ENCODE results near the gene MAPRE2.

MAPRE2 gene

GRCh38 chr18:35087726-35088125 lies 46.5 kb downstream of the MAPRE2 start:
- H3K9me3 ChIP-seq (ENCODE audit: control insufficient read depth in 2 of 2, low read length in 2 of 2): no peaks in the 10 kb centered on the region
- no peaks in the 10 kb centered on the region for H3K36me3 ChIP-seq (ENCODE audit: control insufficient read depth in 2 of 2, insufficient read depth in 2 of 2, low read length in 2 of 2)
- peaks cover 0 to 6% of the 10 kb centered on the region in 2 donors for H3K4me1 ChIP-seq (ENCODE audit: control insufficient read depth in 2 of 2, insufficient read depth in 2 of 2, low read length in 2 of 2)
- no peak overlapping the region for H3K9ac ChIP-seq (ENCODE audit: low read depth in 1 of 2, low read length in 2 of 2)
- H3K27ac ChIP-seq (ENCODE audit: low read depth in 2 of 2, low read length in 2 of 2): no peak overlapping the region
- H3K27me3 ChIP-seq (ENCODE audit: control insufficient read depth in 2 of 2, insufficient read depth in 2 of 2, low read length in 2 of 2): no peaks in the 10 kb centered on the region
- no peak overlapping the region for H3K4me3 ChIP-seq (ENCODE audit: low read length in 2 of 2)

DNA sequence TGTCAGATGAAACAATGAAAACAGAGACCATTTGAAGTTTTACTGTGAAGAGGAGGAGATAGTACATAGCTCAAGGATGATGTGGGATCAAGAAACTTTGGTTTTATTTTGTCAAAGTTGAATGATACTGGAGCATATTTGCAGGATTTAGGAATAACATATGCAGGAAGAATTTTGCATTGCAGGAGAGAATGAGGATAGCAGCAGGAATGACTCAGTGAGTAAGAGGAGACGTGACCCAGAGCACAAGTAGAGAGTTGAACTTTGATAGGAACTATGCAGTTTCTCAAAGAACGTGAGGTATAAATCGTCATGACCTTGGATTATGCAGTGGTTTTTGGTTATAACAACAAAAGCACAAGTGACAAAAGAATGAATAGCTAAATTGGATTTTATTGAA lies 47.7 kb downstream of the MAPRE2 start:
- H3K27me3 ChIP-seq (ENCODE audit: control insufficient read depth in 2 of 2, insufficient read depth in 2 of 2, low read length in 2 of 2): no peaks in the 10 kb centered on the region
- H3K9ac ChIP-seq (ENCODE audit: low read depth in 1 of 2, low read length in 2 of 2): no peak overlapping the region
- H3K36me3 ChIP-seq (ENCODE audit: control insufficient read depth in 2 of 2, insufficient read depth in 2 of 2, low read length in 2 of 2): no peaks in the 10 kb centered on the region
- H3K4me1 ChIP-seq (ENCODE audit: control insufficient read depth in 2 of 2, insufficient read depth in 2 of 2, low read length in 2 of 2): peaks cover 0 to 6% of the 10 kb centered on the region in 2 donors
- H3K9me3 ChIP-seq (ENCODE audit: control insufficient read depth in 2 of 2, low read length in 2 of 2): no peaks in the 10 kb centered on the region
- H3K4me3 ChIP-seq (ENCODE audit: low read length in 2 of 2): no peak overlapping the region
- H3K27ac ChIP-seq (ENCODE audit: low read depth in 2 of 2, low read length in 2 of 2): no peak overlapping the region

- Histone ChIP-seq H3K27ac (ENCODE audit: low read depth in 2 of 2, low read length in 2 of 2) (no peak overlapping the region), H3K4me1 (ENCODE audit: control insufficient read depth in 2 of 2, insufficient read depth in 2 of 2, low read length in 2 of 2) (peaks cover 0 to 6% of the 10 kb centered on the region in 2 donors), H3K36me3 (ENCODE audit: control insufficient read depth in 2 of 2, insufficient read depth in 2 of 2, low read length in 2 of 2) (no peaks in the 10 kb centered on the region)
Measured at GRCh38 chr18:35089382-35089781, 48.2 kb downstream of the MAPRE2 start.

GRCh38 chr18:35089891-35090550 lies 48.8 kb downstream of the MAPRE2 start:
- H3K4me1 ChIP-seq (ENCODE audit: control insufficient read depth in 2 of 2, insufficient read depth in 2 of 2, low read length in 2 of 2): peaks cover 0 to under 1% of the 10 kb centered on the region in 2 donors
- H3K27me3 ChIP-seq (ENCODE audit: control insufficient read depth in 2 of 2, insufficient read depth in 2 of 2, low read length in 2 of 2): no peaks in the 10 kb centered on the region
- no peak overlapping the region for H3K9ac ChIP-seq (ENCODE audit: low read depth in 1 of 2, low read length in 2 of 2)
- H3K27ac ChIP-seq (ENCODE audit: low read depth in 2 of 2, low read length in 2 of 2): no peak overlapping the region
- H3K4me3 ChIP-seq (ENCODE audit: low read length in 2 of 2): no peak overlapping the region
- no peaks in the 10 kb centered on the region for H3K9me3 ChIP-seq (ENCODE audit: control insufficient read depth in 2 of 2, low read length in 2 of 2)
- no peaks in the 10 kb centered on the region for H3K36me3 ChIP-seq (ENCODE audit: control insufficient read depth in 2 of 2, insufficient read depth in 2 of 2, low read length in 2 of 2)

More at GRCh38 chr18:35089382-35089781, 48.2 kb downstream of the MAPRE2 start:
- no peaks in the 10 kb centered on the region for H3K9me3 ChIP-seq (ENCODE audit: control insufficient read depth in 2 of 2, low read length in 2 of 2)
- no peak overlapping the region for H3K9ac ChIP-seq (ENCODE audit: low read depth in 1 of 2, low read length in 2 of 2)
- no peaks in the 10 kb centered on the region for H3K27me3 ChIP-seq (ENCODE audit: control insufficient read depth in 2 of 2, insufficient read depth in 2 of 2, low read length in 2 of 2)
- H3K4me3 ChIP-seq (ENCODE audit: low read length in 2 of 2): no peak overlapping the region

DNA sequence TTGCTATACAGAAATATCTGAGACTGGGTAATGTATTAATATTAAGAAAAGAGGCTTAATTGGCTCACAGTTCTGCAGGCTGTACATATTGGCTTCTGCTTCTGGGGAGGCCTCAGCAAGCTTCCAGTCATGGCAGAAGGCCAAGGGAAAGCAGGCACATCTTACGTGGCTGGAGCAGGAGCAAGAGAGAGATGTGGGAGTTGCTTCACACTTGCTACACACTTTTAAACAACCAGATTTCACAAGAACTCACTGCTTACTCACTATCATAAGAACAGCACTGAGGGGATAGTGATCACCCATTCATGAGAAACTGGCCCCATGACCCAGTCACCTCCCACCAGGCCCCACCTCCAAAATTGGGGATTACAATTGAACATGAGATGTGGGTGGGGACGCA lies 50.6 kb downstream of the MAPRE2 start:
- H3K4me3 ChIP-seq (ENCODE audit: low read length in 2 of 2): no peak overlapping the region
- no peaks in the 10 kb centered on the region for H3K9me3 ChIP-seq (ENCODE audit: control insufficient read depth in 2 of 2, low read length in 2 of 2)
- H3K36me3 ChIP-seq (ENCODE audit: control insufficient read depth in 2 of 2, insufficient read depth in 2 of 2, low read length in 2 of 2): no peaks in the 10 kb centered on the region
- no peaks in the 10 kb centered on the region for H3K4me1 ChIP-seq (ENCODE audit: control insufficient read depth in 2 of 2, insufficient read depth in 2 of 2, low read length in 2 of 2)
- no peaks in the 10 kb centered on the region for H3K27me3 ChIP-seq (ENCODE audit: control insufficient read depth in 2 of 2, insufficient read depth in 2 of 2, low read length in 2 of 2)
- H3K27ac ChIP-seq (ENCODE audit: low read depth in 2 of 2, low read length in 2 of 2): no peak overlapping the region
- no peak overlapping the region for H3K9ac ChIP-seq (ENCODE audit: low read depth in 1 of 2, low read length in 2 of 2)

- peaks cover 0 to 7% of the 10 kb centered on the region in 2 donors for H3K36me3 ChIP-seq (ENCODE audit: control insufficient read depth in 2 of 2, insufficient read depth in 2 of 2, low read length in 2 of 2)
- H3K9ac ChIP-seq (ENCODE audit: low read depth in 1 of 2, low read length in 2 of 2): no peak overlapping the region
- H3K27ac ChIP-seq (ENCODE audit: low read depth in 2 of 2, low read length in 2 of 2): no peak overlapping the region
- no peak overlapping the region for H3K4me3 ChIP-seq (ENCODE audit: low read length in 2 of 2)
- H3K27me3 ChIP-seq (ENCODE audit: control insufficient read depth in 2 of 2, insufficient read depth in 2 of 2, low read length in 2 of 2): no peaks in the 10 kb centered on the region
- no peaks in the 10 kb centered on the region for H3K4me1 ChIP-seq (ENCODE audit: control insufficient read depth in 2 of 2, insufficient read depth in 2 of 2, low read length in 2 of 2)
- no peaks in the 10 kb centered on the region for H3K9me3 ChIP-seq (ENCODE audit: control insufficient read depth in 2 of 2, low read length in 2 of 2)
Measured at GRCh38 chr18:35095983-35096676, 54.9 kb downstream of the MAPRE2 start.

DNA sequence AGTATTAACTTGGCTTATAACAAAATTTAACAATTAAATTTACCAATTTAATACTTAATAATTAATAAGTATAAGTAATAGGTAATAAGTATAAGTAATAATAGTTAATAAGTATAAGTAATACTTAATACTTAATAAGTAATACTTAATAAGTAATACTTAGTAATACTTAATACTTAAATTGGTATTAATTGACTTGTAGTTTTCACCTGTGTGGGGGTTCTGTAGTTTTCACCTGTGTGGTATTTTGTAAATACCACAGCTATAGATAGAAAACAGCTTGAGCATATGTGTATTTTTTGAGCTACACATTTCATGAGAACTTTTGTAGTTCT lies 55.4 kb downstream of the MAPRE2 start:
- H3K9ac ChIP-seq (ENCODE audit: low read depth in 1 of 2, low read length in 2 of 2): no peak overlapping the region
- no peak overlapping the region for H3K27ac ChIP-seq (ENCODE audit: low read depth in 2 of 2, low read length in 2 of 2)
- H3K27me3 ChIP-seq (ENCODE audit: control insufficient read depth in 2 of 2, insufficient read depth in 2 of 2, low read length in 2 of 2): no peaks in the 10 kb centered on the region
- H3K9me3 ChIP-seq (ENCODE audit: control insufficient read depth in 2 of 2, low read length in 2 of 2): no peaks in the 10 kb centered on the region
- H3K4me1 ChIP-seq (ENCODE audit: control insufficient read depth in 2 of 2, insufficient read depth in 2 of 2, low read length in 2 of 2): no peaks in the 10 kb centered on the region
- H3K4me3 ChIP-seq (ENCODE audit: low read length in 2 of 2): no peak overlapping the region
- H3K36me3 ChIP-seq (ENCODE audit: control insufficient read depth in 2 of 2, insufficient read depth in 2 of 2, low read length in 2 of 2): peaks cover 0 to 7% of the 10 kb centered on the region in 2 donors

- Histone ChIP-seq H3K27ac (ENCODE audit: low read depth in 2 of 2, low read length in 2 of 2) (no peak overlapping the region), H3K36me3 (ENCODE audit: control insufficient read depth in 2 of 2, insufficient read depth in 2 of 2, low read length in 2 of 2) (peaks cover 0 to 11% of the 10 kb centered on the region in 2 donors), H3K9ac (ENCODE audit: low read depth in 1 of 2, low read length in 2 of 2) (no peak overlapping the region), H3K9me3 (ENCODE audit: control insufficient read depth in 2 of 2, low read length in 2 of 2) (no peaks in the 10 kb centered on the region), H3K27me3 (ENCODE audit: control insufficient read depth in 2 of 2, insufficient read depth in 2 of 2, low read length in 2 of 2) (no peaks in the 10 kb centered on the region), H3K4me3 (ENCODE audit: low read length in 2 of 2) (no peak overlapping the region), H3K4me1 (ENCODE audit: control insufficient read depth in 2 of 2, insufficient read depth in 2 of 2, low read length in 2 of 2) (no peaks in the 10 kb centered on the region)
Measured at GRCh38 chr18:35097195-35097594, 56.0 kb downstream of the MAPRE2 start.

DNA sequence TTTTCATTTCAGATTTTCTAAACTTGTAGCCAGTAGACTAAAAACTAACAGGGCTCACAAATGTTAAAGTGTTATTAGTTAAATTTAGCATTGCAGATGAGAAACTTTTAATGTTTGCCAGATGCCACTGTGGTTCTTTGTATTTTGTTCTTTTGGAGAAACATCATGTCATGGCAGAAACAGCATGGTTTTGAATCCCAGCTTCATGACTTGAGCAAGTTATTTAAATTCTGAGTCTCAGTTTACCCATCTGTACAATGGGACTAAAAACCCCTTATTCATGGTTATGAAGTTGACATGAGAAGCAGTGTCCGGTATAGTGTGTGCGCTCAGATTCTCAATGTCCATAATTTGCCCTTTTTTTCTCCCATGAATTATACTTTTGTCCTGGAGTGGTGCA lies 56.5 kb downstream of the MAPRE2 start:
- H3K27ac ChIP-seq (ENCODE audit: low read depth in 2 of 2, low read length in 2 of 2): no peak overlapping the region
- H3K27me3 ChIP-seq (ENCODE audit: control insufficient read depth in 2 of 2, insufficient read depth in 2 of 2, low read length in 2 of 2): no peaks in the 10 kb centered on the region
- H3K9ac ChIP-seq (ENCODE audit: low read depth in 1 of 2, low read length in 2 of 2): no peak overlapping the region
- H3K4me3 ChIP-seq (ENCODE audit: low read length in 2 of 2): no peak overlapping the region
- H3K9me3 ChIP-seq (ENCODE audit: control insufficient read depth in 2 of 2, low read length in 2 of 2): no peaks in the 10 kb centered on the region
- no peaks in the 10 kb centered on the region for H3K4me1 ChIP-seq (ENCODE audit: control insufficient read depth in 2 of 2, insufficient read depth in 2 of 2, low read length in 2 of 2)
- peaks cover 0 to 11% of the 10 kb centered on the region in 2 donors for H3K36me3 ChIP-seq (ENCODE audit: control insufficient read depth in 2 of 2, insufficient read depth in 2 of 2, low read length in 2 of 2)

DNA sequence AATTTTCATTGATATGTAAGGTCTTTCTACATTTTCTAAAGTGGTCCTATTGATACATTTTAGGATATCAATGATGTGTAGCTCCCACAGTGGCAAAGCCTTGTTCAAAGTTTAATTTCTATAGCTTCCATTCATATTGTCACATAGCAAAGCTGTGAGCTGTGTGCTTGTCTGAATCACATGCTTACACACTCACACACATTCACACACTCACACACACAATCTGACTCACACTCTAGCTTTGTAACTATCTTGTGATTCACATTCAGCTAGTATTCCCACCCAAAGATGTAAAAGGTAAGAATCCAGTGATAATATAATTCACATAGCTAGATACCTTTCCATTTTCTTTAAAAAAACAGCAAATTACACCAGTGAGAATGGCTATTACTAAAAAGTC lies 58.7 kb downstream of the MAPRE2 start:
- H3K27ac ChIP-seq (ENCODE audit: low read depth in 2 of 2, low read length in 2 of 2): no peak overlapping the region
- H3K9me3 ChIP-seq (ENCODE audit: control insufficient read depth in 2 of 2, low read length in 2 of 2): no peaks in the 10 kb centered on the region
- H3K36me3 ChIP-seq (ENCODE audit: control insufficient read depth in 2 of 2, insufficient read depth in 2 of 2, low read length in 2 of 2): peaks cover 0 to 15% of the 10 kb centered on the region in 2 donors
- no peak overlapping the region for H3K9ac ChIP-seq (ENCODE audit: low read depth in 1 of 2, low read length in 2 of 2)
- no peaks in the 10 kb centered on the region for H3K4me1 ChIP-seq (ENCODE audit: control insufficient read depth in 2 of 2, insufficient read depth in 2 of 2, low read length in 2 of 2)
- H3K4me3 ChIP-seq (ENCODE audit: low read length in 2 of 2): no peak overlapping the region
- no peaks in the 10 kb centered on the region for H3K27me3 ChIP-seq (ENCODE audit: control insufficient read depth in 2 of 2, insufficient read depth in 2 of 2, low read length in 2 of 2)

Measured in mucosa of rectum (tissue), 2 donors.